ACC112 (cell line): ENCODE results near the gene FAM120B.

ENCODE experiments used
- H2AFZ ChIP-seq: fragments of 200-600 bp; sonication (generic); one replicate; pipeline ENCODE4 v1.6.0; 2017; ENCODE audit warnings: antibody characterized with exemption, low read length; ENCODE audit not compliant: unreplicated experiment
- H3K27ac ChIP-seq: fragments of 200-600 bp; sonication (generic); 2 replicates; pipeline ENCODE4 v1.5.1; 2014; ENCODE audit warnings: low read depth, mild to moderate bottlenecking, antibody characterized with exemption, low read length, moderate library complexity
- H3K27me3 ChIP-seq: fragments of 200-600 bp; sonication (generic); 2 replicates; pipeline ENCODE4 v1.6.1; 2014; ENCODE audit warnings: mild to moderate bottlenecking, antibody characterized with exemption, low read length, moderate library complexity, mixed read lengths; ENCODE audit not compliant: insufficient read depth
- H3K36me3 ChIP-seq: fragments of 200-600 bp; sonication (generic); 2 replicates; pipeline ENCODE4 v1.6.1; 2016; ENCODE audit warnings: mild to moderate bottlenecking, antibody characterized with exemption, low read length, moderate library complexity, mixed read lengths; ENCODE audit not compliant: insufficient read depth
- H3K4me1 ChIP-seq: fragments of 200-600 bp; sonication (generic); one replicate; pipeline ENCODE4 v1.6.1; 2016; ENCODE audit warnings: low read length, mixed read lengths; ENCODE audit not compliant: insufficient read depth, unreplicated experiment, control insufficient read depth
- H3K4me3 ChIP-seq: fragments of 200-600 bp; sonication (generic); 2 replicates; pipeline ENCODE4 v1.5.1; 2014; ENCODE audit warnings: mild to moderate bottlenecking, low read depth, low read length
- H3K79me2 ChIP-seq: fragments of 200-600 bp; sonication (generic); one replicate; pipeline ENCODE4 v1.6.0; 2016; ENCODE audit warnings: low read length; ENCODE audit not compliant: control insufficient read depth, unreplicated experiment, insufficient read depth

FAM120B gene

GRCh38 chr6:170273191-170273590 lies 33.4 kb upstream of the FAM120B start:
- H3K27ac ChIP-seq, result no peak overlapping the region
- no peaks in the 10 kb centered on the region for H3K79me2 ChIP-seq
- H3K4me1 ChIP-seq, result peaks cover 9% of the 10 kb centered on the region
- H3K4me3 ChIP-seq, result no peak overlapping the region
- H3K27me3 ChIP-seq, result no peaks in the 10 kb centered on the region
- H3K36me3 ChIP-seq, result no peaks in the 10 kb centered on the region
- no peak overlapping the region for H2AFZ ChIP-seq

GRCh38 chr6:170273681-170274080 lies 32.9 kb upstream of the FAM120B start:
- H3K79me2 ChIP-seq, result no peaks in the 10 kb centered on the region
- peaks cover 9% of the 10 kb centered on the region for H3K4me1 ChIP-seq
- no peak overlapping the region for H2AFZ ChIP-seq
- no peak overlapping the region for H3K27ac ChIP-seq
- no peaks in the 10 kb centered on the region for H3K36me3 ChIP-seq
- no peak overlapping the region for H3K4me3 ChIP-seq
- H3K27me3 ChIP-seq, result 0 out of 2 replicates have a peak, but pooled peaks cover 4% of the 10 kb centered on the region

DNA sequence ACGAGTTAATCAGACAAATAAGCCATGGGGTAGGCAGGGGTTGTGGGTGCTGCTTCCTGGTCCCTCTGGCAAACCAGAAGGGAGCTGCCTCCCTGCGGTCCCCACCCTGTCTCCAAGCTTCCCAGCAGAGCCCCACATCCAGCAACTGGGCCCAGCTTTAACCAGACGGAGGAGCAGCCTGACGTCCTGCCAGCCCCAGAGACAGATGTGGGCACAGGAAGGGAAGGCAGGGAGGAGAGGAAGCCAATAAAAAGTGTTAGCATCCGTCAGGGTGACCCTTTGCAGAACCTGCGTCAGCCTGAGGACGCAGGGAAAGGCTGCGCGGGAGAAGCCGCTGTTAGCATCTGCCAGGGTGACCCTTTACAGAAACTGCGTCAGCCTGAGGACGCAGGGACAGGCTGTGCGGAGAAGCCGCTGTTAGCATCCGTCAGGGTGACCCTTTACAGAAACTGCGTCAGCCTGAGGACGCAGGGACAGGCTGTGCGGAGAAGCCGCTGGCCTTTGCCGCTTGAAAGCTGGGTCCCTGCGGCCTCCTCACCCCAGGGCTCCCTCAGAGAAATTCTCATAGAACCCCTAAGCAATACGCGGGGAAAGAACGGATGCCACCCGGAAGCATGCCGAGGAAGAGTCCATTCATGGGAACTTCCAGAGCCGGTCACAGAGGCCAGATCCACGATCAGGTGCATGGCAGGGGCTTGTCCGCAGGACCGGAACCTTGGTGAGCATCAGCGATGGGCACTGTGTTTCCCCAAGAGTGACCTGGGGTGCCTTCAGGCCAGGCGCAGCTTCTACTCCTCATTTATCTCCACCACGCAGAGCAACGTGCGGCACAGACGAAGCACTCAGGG lies 31.6 kb upstream of the FAM120B start:
- Histone ChIP-seq H3K79me2 (no peaks in the 10 kb centered on the region), H3K36me3 (no peaks in the 10 kb centered on the region), H3K4me3 (no peak overlapping the region), H3K4me1 (peaks cover 9% of the 10 kb centered on the region), H3K27ac (no peak overlapping the region), H2AFZ (no peak overlapping the region), H3K27me3 (0 out of 2 replicates have a peak, but pooled peaks cover 12% of the 10 kb centered on the region)

GRCh38 chr6:170276369-170277057 lies 30.0 kb upstream of the FAM120B start:
- no peaks in the 10 kb centered on the region for H3K79me2 ChIP-seq
- no peak overlapping the region for H3K27ac ChIP-seq
- 0 out of 2 replicates have a peak, but pooled peaks cover 12% of the 10 kb centered on the region for H3K27me3 ChIP-seq
- H2AFZ ChIP-seq, result peak overlapping the region; percentile 28
- H3K4me3 ChIP-seq, result peak overlapping the region; percentile 22
- H3K36me3 ChIP-seq, result no peaks in the 10 kb centered on the region
- H3K4me1 ChIP-seq, result peaks cover 13% of the 10 kb centered on the region

DNA sequence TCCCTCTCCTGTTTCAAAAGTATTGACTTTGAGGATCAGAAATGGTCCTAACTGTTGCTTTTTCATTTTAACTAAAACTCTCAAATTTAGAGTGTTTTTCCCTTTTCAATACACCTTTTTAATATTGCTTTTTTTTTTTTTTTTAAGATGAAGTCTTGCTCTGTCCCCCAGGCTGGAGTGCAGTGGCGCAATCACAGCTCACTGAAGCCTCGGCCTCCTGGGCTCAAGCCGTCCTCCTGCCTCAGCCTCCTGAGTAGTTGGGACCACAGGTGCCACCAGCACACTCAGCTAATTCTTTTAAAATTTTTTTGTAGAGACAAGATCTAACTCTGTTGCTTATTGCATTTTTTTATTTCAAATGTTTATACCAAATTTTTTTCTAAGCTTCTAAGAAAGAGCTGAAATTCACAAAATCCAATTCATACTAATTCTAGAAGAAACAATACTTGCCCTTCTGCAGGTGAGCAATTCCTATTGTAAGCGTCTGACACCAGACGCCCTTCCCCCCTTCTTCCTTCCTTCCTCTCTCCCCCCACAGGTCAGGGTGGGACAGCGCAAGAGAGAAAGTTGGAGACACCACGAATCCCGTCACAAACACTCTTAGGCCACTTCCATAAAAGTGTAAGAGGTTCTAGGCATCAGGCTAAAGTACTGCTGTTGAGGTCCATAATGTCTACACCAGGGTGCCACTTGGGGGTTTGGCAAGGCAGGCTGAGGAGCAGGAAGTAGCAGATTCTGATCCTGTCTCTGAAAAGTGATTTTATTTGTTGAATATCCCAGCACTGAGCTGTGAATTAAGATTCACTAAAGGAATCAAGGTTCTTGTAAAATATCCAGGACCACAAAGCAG lies 28.4 kb upstream of the FAM120B start:
- no peak overlapping the region for H3K27ac ChIP-seq
- H2AFZ ChIP-seq, result no peak overlapping the region
- H3K79me2 ChIP-seq, result no peaks in the 10 kb centered on the region
- no peak overlapping the region for H3K4me3 ChIP-seq
- H3K4me1 ChIP-seq, result peaks cover 13% of the 10 kb centered on the region
- no peaks in the 10 kb centered on the region for H3K36me3 ChIP-seq
- 0 out of 2 replicates have a peak, but pooled peaks cover 12% of the 10 kb centered on the region for H3K27me3 ChIP-seq

DNA sequence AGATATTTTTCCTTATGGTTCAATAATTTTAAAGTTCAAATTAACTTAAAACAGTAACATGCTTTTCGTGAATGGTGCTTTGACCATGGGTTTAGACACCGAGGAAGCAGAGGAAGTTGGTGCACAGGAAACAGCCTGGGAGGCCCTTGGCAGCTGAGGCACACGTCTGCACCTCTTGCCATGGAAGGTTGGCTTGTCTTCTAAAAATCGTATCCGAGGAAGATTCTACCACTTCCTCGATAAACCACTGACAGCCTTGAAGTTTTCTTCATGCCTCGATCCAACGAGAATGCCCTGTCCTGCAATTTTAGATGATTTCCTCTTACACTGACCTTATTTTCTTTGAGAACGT lies 27.8 kb upstream of the FAM120B start:
- Histone ChIP-seq H3K27ac (no peak overlapping the region), H3K27me3 (0 out of 2 replicates have a peak, but pooled peaks cover 12% of the 10 kb centered on the region), H3K79me2 (no peaks in the 10 kb centered on the region), H3K36me3 (no peaks in the 10 kb centered on the region), H3K4me1 (peaks cover 13% of the 10 kb centered on the region), H2AFZ (no peak overlapping the region), H3K4me3 (no peak overlapping the region)

DNA sequence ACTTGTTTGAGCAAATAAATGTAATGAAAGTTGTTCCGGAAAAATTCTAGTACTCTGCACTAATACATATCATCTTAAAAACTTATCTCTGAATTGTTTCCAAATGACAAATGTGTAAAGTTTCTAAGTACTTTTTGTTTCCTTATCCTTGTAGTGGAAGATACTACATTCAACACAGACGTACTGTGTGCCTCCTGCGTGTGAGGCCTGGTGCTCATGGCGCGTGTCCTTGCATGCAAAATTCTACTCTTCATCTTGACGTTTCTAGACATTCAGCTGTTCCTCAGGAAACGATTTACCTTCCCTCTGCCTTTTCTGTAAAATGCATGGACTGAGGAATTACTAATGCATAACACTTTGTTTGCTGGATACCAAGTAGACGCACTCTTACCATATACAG lies 27.1 kb upstream of the FAM120B start:
- no peaks in the 10 kb centered on the region for H3K36me3 ChIP-seq
- H3K27me3 ChIP-seq, result 0 out of 2 replicates have a peak, but pooled peaks cover 12% of the 10 kb centered on the region
- no peaks in the 10 kb centered on the region for H3K79me2 ChIP-seq
- H3K27ac ChIP-seq, result no peak overlapping the region
- peaks cover 13% of the 10 kb centered on the region for H3K4me1 ChIP-seq
- no peak overlapping the region for H2AFZ ChIP-seq
- no peak overlapping the region for H3K4me3 ChIP-seq

GRCh38 chr6:170279977-170280688 lies 26.4 kb upstream of the FAM120B start:
- H3K4me3 ChIP-seq, result peak overlapping the region; percentile 62

DNA sequence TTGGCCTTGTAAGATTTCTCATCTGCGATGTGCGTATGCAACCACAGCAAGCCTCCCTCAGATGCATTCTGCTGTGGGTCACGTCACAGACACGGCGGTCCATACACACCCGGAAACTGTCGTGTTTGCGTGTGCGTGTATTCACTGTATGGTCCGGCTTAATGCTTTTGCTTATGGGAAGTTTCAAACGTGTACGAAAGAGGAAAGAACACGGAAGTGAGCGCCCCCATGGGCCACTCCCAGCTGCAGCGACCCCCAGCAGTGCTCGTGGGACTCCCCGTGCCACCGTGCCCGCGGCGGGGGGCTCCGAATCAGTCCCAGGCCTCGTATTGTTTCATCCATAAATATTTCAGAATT lies 25.9 kb upstream of the FAM120B start:
- Histone ChIP-seq H3K27ac (no peak overlapping the region), H2AFZ (peak overlapping the region; percentile 59), H3K4me3 (peak overlapping the region; percentile 62), H3K79me2 (no peaks in the 10 kb centered on the region), H3K36me3 (no peaks in the 10 kb centered on the region), H3K4me1 (peaks cover 13% of the 10 kb centered on the region), H3K27me3 (0 out of 2 replicates have a peak, but pooled peaks cover 12% of the 10 kb centered on the region)

More at GRCh38 chr6:170279977-170280688, 26.4 kb upstream of the FAM120B start:
- Histone ChIP-seq H3K79me2 (no peaks in the 10 kb centered on the region), H3K27me3 (0 out of 2 replicates have a peak, but pooled peaks cover 12% of the 10 kb centered on the region), H3K27ac (no peak overlapping the region), H3K4me1 (peaks cover 13% of the 10 kb centered on the region), H3K36me3 (no peaks in the 10 kb centered on the region), H2AFZ (peak overlapping the region; percentile 59)
